ENCODE results near the gene FERMT3.
A peak's percentile ranks its signal among the peaks of the same experiment; 100 is the strongest.

The FERMT3 gene

DNA sequence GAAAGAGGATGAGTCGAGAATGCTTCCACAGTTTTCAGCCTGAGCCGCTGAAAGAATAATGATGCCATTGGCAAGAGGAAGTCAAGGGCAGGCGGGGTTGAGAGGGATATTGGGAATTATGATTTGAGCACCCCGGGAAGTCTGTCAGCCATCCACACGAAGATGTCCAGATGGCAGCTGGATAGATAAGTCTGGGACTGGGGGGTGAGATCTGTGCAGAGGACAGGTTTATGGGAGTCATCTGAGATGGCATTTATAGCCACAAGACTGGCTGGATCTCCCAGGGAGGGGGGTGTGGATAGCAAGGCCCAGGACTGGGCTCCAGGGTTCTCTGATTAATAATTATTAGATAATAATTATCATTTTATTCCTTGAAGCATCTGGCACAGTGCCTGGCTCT lies 25.6 kb upstream of the FERMT3 start:
- Mint-ChIP-seq H3K4me1 (ENCODE audit: low read depth) (peaks cover 40% of the 10 kb centered on the region), H3K4me3 (no peak overlapping the region)

DNA sequence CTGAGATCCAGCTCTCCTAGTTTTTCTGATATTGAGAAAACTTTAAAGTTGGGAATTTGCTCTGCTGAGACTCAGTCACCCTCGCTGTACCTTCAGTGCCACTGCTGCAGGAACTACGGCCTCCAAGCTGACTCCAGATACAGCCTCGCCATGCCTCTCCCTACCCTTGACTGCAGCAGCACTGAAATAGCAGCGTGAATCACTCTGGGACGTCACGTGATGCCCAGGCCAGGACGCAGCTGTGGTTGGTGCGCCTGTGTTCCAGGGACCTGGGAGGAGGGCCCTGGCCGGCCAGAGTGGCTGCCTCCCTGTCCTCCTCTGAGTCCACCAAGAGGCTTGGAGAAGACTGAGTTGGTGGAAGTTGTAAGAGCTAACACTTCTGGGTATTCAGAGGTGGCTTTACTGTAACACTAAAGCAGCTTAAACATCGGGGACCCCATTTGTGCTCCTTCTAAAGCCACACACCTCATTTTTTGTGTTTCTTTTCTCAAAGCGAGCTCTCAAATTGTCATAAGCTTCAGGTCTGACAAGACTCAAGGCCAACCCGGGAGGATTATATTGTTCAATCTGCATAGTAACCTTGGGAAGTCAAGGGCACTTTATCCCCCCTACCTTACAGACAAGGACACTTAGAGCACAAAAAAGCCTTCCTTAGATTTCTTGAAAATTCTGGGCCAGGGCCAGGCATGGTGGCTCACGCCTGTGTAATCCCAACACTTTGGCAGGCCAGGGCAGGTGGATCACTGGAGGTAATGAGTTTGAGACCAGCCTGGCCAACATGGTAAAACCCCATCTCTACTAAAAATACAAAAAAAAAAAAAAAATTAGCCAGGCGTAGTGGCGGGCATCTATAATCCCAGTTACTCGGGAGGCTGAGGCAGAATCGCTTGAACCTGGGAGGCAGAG lies 24.8 kb upstream of the FERMT3 start:
- Mint-ChIP-seq H3K4me3 (peak overlapping the region; percentile 7), H3K27me3 (no peaks in the 10 kb centered on the region), H3K27ac (no peak overlapping the region), H3K36me3 (no peaks in the 10 kb centered on the region), H3K4me1 (ENCODE audit: low read depth) (peaks cover 40% of the 10 kb centered on the region), H3K9me3 (ENCODE audit: low read depth) (no peaks in the 10 kb centered on the region)

More for the DNA sequence above, 25.6 kb upstream of the FERMT3 start:
- Mint-ChIP-seq H3K27me3 (no peaks in the 10 kb centered on the region), H3K27ac (no peak overlapping the region), H3K9me3 (ENCODE audit: low read depth) (no peaks in the 10 kb centered on the region), H3K36me3 (no peaks in the 10 kb centered on the region)

DNA sequence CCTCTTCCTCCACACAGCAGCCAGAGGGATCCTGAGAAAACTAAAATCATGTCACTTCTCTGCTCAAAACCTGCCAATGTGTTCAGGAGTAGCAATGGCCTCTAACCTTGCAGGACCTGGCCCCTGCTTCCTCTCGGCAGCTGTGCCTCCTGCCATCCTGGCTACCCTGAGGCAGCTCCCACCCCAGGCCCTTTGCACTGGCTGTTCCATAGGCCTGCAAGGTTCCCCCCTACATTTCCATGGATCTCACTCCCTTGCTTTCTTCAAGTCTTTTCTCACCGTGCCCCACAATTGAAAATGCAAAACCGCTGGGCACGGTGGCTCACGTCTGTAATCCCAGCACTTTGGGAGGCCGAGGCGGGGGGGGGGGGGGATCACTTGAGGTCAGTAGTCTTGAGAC lies 22.6 kb upstream of the FERMT3 start:
- Mint-ChIP-seq H3K4me1 (ENCODE audit: low read depth) (peaks cover 37% of the 10 kb centered on the region), H3K27me3 (no peaks in the 10 kb centered on the region), H3K27ac (no peak overlapping the region), H3K9me3 (ENCODE audit: low read depth) (no peaks in the 10 kb centered on the region), H3K4me3 (peak overlapping the region; percentile 59), H3K36me3 (no peaks in the 10 kb centered on the region)

DNA sequence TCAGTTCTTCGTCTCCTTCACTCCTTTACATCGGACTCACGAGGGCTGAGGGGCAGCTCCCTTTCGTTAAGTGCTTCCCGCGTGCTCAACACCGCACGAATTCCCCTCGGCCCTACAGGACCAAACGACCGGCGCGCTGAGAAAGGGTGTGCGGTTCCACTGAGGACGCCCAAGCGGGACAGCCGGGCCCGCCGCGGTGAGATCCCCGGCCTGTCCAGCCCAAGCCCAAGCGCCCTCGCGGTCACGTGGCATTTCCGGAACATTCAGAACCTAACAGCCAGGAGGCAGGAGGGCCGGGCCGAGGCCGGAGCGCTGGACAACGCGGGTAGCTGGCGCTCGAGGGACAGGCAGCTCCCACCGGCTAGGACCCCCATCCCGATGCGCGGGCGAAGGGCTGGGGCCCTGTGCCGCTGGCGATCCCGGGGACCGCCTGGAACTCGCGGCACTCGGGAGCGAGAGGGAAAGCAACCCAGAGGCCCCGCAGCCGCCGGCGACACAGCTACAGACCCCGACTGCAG lies 21.3 kb upstream of the FERMT3 start:
- peak overlapping the region; percentile 96 for H3K4me3 Mint-ChIP-seq
- H3K27ac Mint-ChIP-seq, result peak overlapping the region; percentile 99
- H3K4me1 Mint-ChIP-seq (ENCODE audit: low read depth), result peaks cover 42% of the 10 kb centered on the region
- H3K36me3 Mint-ChIP-seq, result no peaks in the 10 kb centered on the region
- no peaks in the 10 kb centered on the region for H3K9me3 Mint-ChIP-seq (ENCODE audit: low read depth)
- no peaks in the 10 kb centered on the region for H3K27me3 Mint-ChIP-seq

DNA sequence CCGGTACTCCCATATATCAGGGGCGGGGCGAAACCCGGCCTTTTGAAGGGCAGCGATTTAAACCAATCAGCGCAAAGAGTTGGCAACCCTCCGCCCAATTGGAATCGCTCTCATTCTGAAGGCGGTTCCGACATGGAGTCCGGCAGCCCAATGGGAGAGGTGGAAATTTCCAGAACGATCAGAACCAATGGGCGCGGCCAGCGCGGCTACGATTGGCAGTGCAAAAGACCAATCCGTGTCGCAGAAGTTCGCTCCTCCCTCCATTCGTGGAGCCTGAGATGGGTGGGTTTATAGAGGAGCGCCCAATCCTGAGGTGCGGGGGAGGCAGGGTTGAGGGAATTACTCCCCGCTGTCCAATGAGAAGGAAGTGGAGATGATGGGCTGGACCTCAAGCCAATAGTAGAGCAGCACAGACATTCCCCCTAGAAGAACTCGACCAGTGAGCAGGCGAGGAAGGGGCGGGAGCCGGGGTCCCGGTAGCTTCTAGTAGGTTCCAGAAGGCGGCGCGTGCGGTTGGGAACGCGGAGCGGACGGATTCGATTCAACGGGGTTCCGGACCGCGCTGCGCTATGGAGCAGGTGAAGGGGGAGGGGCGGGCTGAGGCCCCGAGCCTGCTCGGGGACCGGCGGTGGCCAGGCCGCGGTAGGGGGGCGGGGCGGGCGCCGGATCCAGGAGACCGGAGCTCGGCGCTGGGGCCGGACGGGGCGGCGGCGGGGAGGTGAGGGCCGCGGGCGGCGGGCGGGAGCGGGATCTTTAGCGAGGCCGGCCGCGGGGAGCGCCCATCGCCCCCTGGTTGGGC lies 20.6 kb upstream of the FERMT3 start, which contains the start of gene STIP1:
STIP1 (plus strand) TSS at position 479 of the 799 bp plus-strand sequence; CDS start at position 570, 91 bp downstream.
- Mint-ChIP-seq H3K9me3 (ENCODE audit: low read depth) (no peaks in the 10 kb centered on the region), H3K4me1 (ENCODE audit: low read depth) (peaks cover 45% of the 10 kb centered on the region), H3K36me3 (no peaks in the 10 kb centered on the region), H3K27me3 (no peaks in the 10 kb centered on the region), H3K27ac (peak within 1 kb of the TSS; percentile 99), H3K4me3 (peak within 1 kb of the TSS; percentile 96)

DNA sequence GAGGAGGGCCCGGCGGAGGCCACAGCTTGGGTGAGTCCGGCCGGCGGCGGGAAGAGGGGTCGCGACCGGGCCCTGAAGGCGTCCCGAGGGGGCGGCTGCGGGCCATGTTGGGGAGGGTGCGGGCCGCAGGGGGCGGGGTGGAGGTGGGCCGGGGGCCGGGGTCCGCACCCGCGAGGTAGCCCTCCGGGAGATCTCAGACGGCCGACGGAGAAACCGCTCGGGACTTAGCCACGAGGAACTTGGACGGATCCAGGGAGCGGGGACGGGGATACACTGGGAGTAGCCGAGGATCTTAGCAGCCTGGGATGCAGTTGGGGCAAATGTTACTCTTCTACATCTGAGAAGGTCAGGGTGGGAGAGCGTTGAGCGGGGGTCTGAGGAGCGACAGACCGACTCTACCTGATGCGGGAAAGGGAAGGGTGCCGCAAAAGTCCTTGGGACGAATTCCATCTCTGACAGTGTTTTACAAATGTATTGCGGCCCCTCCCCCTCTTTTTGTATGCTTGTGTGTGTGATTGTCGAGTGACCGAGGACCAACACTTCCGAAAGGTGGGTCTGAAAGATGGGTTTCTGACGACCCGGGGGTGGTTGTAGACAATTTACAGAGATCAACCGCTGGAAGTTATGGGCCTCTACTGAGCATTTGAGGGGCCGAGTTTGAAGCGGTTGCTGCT lies 19.9 kb upstream of the FERMT3 start:
- no peaks in the 10 kb centered on the region for H3K36me3 Mint-ChIP-seq
- no peaks in the 10 kb centered on the region for H3K9me3 Mint-ChIP-seq (ENCODE audit: low read depth)
- H3K4me1 Mint-ChIP-seq (ENCODE audit: low read depth), result peaks cover 42% of the 10 kb centered on the region
- no peak overlapping the region for H3K27ac Mint-ChIP-seq
- no peak overlapping the region for H3K4me3 Mint-ChIP-seq
- H3K27me3 Mint-ChIP-seq, result no peaks in the 10 kb centered on the region

DNA sequence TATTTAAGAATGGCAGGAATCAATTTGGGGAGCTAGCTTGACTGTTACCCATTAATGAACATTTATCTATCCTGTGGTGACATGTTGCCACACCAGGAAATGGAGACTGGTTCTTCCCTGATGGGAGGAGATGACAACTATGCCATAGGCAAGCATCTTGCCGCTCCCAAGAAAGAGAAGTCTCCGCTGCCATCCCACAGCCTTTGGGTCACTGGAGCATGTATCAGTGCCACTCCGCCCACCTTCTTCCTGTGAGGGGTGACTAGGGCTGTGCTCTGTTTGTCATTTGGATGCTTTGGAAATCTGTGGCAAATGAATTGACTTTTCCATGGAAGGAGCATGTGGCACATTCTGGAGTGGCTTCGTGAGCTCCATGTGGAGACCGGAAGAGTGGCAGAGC lies 14.1 kb upstream of the FERMT3 start:
- H3K4me1 Mint-ChIP-seq (ENCODE audit: low read depth), result peaks cover 41% of the 10 kb centered on the region
- peak overlapping the region; percentile 58 for H3K4me3 Mint-ChIP-seq
- no peaks in the 10 kb centered on the region for H3K9me3 Mint-ChIP-seq (ENCODE audit: low read depth)
- no peaks in the 10 kb centered on the region for H3K27me3 Mint-ChIP-seq
- H3K36me3 Mint-ChIP-seq, result peaks cover 10% of the 10 kb centered on the region
- peak overlapping the region; percentile 58 for H3K27ac Mint-ChIP-seq

DNA sequence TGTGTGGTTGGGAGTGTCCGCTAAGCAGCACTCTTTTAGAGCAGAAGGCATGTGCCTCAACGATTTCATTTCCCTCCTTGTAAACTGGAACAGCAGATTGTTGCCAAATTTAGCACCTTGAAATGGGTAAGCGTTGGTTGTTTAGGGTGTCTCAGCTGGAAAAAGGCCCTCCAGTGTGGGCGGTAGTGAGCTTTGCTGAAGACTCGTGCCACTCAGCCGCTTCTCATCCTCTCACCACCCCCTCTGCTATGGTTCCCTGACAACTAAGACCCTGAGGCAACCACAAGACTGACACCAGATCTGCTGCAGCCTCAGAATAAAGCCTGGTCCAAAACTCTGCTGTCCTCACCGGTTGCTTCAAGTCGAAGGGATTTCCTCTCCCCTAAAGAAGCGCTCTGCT lies 9.9 kb upstream of the FERMT3 start:
- H3K27ac Mint-ChIP-seq, result peak overlapping the region; percentile 34

DNA sequence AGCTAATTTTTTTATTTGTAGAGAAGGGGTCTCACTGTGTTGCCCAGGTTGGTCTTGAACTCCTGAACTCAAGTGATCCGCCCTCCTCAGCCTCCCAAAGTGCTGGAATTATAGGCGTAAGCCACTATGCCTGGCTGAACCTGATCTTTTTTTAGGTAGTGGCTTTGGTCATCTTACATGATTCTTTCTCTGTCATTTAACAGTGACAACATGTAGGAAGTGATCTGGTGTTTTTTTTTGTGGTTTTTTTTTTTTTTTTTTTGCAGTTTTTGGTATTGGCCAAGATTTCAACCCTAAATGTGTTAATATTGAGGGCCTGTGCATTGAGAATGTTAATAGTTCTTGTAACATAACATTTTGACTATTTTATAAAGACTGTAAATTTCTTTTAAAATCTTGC lies 8.0 kb upstream of the FERMT3 start:
- peaks cover 10% of the 10 kb centered on the region for H3K36me3 Mint-ChIP-seq
- H3K27me3 Mint-ChIP-seq, result no peaks in the 10 kb centered on the region
- H3K27ac Mint-ChIP-seq, result no peak overlapping the region
- no peak overlapping the region for H3K4me3 Mint-ChIP-seq
- peaks cover 14% of the 10 kb centered on the region for H3K4me1 Mint-ChIP-seq (ENCODE audit: low read depth)
- no peaks in the 10 kb centered on the region for H3K9me3 Mint-ChIP-seq (ENCODE audit: low read depth)

More for the DNA sequence above, 9.9 kb upstream of the FERMT3 start:
- Mint-ChIP-seq H3K4me1 (ENCODE audit: low read depth) (peaks cover 22% of the 10 kb centered on the region), H3K36me3 (peaks cover 10% of the 10 kb centered on the region), H3K9me3 (ENCODE audit: low read depth) (no peaks in the 10 kb centered on the region), H3K27me3 (no peaks in the 10 kb centered on the region), H3K4me3 (no peak overlapping the region)

DNA sequence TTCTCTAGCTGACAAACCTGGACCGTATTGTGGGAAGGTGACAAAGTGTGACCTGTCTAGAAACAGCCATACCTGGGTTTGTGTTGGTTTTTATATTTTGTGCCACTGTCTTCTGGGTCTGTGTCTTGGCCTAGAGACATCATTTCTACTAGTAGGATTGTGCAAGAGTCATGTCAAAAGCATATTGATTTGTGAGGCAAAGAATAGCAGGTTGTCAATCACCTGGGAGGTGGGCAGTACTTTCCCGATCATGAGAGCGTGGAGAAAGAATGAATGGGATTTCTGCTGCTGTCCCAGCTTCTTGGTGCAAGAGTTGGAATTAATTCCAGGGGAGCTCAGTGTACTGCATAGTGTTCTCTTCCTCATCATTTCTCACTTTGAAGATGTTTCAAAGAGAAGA lies 5.0 kb upstream of the FERMT3 start:
- Mint-ChIP-seq H3K4me1 (ENCODE audit: low read depth) (peaks cover 29% of the 10 kb centered on the region), H3K27me3 (no peaks in the 10 kb centered on the region), H3K27ac (peak overlapping the region; percentile 38), H3K36me3 (peaks cover 5% of the 10 kb centered on the region), H3K9me3 (ENCODE audit: low read depth) (no peaks in the 10 kb centered on the region), H3K4me3 (no peak overlapping the region)

DNA sequence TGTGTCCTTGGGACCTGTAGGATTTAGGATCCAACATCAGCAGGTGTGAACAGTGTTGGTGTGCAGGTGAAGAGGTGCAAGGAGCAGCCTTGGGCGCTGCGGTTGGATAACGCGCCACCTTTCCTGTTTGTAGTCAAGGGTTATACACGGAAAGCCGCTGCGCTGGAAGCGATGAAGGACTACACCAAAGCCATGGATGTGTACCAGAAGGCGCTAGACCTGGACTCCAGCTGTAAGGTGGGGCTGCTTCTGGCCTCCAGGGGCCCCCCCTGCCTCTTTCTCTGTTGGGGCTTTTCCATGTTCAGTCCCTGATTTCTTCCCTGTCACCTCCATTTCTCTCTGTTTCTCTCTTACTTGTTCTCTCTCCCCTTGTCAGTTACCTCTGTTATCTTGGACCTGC lies 3.5 kb upstream of the FERMT3 start:
- Mint-ChIP-seq H3K36me3 (peaks cover 3% of the 10 kb centered on the region), H3K4me3 (no peak overlapping the region), H3K27ac (no peak overlapping the region), H3K27me3 (no peaks in the 10 kb centered on the region), H3K4me1 (ENCODE audit: low read depth) (peaks cover 29% of the 10 kb centered on the region), H3K9me3 (ENCODE audit: low read depth) (no peaks in the 10 kb centered on the region)

DNA sequence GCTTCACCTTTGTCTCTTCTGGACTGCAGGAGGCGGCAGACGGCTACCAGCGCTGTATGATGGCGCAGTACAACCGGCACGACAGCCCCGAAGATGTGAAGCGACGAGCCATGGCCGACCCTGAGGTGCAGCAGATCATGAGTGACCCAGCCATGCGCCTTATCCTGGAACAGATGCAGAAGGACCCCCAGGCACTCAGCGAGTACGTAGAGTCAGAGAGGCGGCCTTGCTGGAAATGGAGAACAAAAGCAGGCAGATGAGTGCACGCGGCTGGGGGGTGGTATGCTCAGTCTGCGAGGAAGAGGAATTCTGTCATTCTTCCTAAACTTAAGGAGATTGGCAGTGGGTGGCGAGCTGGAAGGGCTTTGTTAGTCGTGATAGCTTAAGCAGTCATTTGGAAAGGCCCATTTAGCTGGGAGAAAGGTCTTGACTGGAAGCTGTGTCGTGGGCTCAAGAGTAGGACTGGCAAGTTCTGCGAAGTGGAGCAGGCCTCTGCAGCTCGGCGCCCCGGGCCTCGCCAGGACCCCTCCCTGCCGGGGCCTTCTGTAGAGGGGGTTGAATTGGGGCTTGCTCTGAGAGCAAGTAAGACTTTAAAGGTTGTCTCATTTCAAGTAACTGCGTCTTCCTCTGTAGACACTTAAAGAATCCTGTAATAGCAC lies 3.0 kb upstream of the FERMT3 start:
- H3K27ac Mint-ChIP-seq, result no peak overlapping the region
- H3K4me1 Mint-ChIP-seq (ENCODE audit: low read depth), result peaks cover 29% of the 10 kb centered on the region
- H3K4me3 Mint-ChIP-seq, result no peak overlapping the region
- peaks cover 3% of the 10 kb centered on the region for H3K36me3 Mint-ChIP-seq
- H3K9me3 Mint-ChIP-seq (ENCODE audit: low read depth), result no peaks in the 10 kb centered on the region
- H3K27me3 Mint-ChIP-seq, result no peaks in the 10 kb centered on the region

DNA sequence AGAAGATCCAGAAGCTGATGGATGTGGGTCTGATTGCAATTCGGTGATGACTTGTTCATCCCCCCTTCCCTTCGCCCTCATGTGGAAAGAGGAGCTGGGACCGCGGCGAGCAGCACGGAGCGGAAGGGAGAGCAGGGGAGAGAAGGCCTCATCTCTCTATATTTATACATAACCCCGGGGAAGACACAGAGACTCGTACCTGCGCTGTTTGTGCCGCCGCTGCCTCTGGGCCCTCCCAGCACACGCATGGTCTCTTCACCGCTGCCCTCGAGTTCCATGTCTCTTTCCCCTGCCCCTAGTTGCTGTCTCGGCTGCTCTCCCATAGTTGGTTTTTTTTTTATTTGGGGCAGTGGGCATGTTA lies 2.5 kb upstream of the FERMT3 start:
- no peak overlapping the region for H3K4me3 Mint-ChIP-seq

DNA sequence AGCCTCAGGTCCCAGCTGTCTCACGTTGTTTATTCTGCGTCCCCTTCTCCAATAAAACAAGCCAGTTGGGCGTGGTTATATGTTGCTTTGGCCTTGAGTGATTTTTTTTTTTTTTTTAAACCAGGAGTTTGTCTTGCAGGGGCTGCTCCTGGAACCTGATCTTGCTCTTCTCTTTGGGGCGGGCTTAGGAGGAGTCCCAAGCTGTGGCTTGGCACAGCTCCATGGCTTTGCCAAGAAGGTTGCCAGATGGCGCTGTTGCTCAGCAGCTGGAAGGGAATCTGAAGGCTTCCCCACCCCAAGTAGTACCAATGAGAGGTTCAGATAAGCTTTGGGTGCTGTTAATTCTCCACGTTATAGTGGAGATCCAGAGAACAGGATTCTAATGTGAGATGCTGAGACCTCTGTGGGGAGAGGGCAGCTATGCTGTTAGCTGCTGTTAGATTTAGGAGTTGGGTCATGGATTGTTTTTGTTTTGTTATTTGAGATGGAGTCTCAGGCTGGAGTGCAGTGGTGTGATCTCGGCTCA lies 2.0 kb upstream of the FERMT3 start:
- H3K27ac Mint-ChIP-seq, result peak overlapping the region; percentile 79
- H3K4me3 Mint-ChIP-seq, result peak overlapping the region; percentile 78
- H3K9me3 Mint-ChIP-seq (ENCODE audit: low read depth), result no peaks in the 10 kb centered on the region
- H3K27me3 Mint-ChIP-seq, result no peaks in the 10 kb centered on the region
- H3K36me3 Mint-ChIP-seq, result peaks cover 3% of the 10 kb centered on the region
- H3K4me1 Mint-ChIP-seq (ENCODE audit: low read depth), result peaks cover 35% of the 10 kb centered on the region

More for the DNA sequence above, 2.5 kb upstream of the FERMT3 start:
- no peaks in the 10 kb centered on the region for H3K9me3 Mint-ChIP-seq (ENCODE audit: low read depth)
- no peak overlapping the region for H3K27ac Mint-ChIP-seq
- H3K4me1 Mint-ChIP-seq (ENCODE audit: low read depth), result peaks cover 34% of the 10 kb centered on the region
- no peaks in the 10 kb centered on the region for H3K27me3 Mint-ChIP-seq
- peaks cover 3% of the 10 kb centered on the region for H3K36me3 Mint-ChIP-seq
